IMR-90 (cell line): Measurements from ENCODE around the gene HOXC12. TPM values are rescaled to one million over a fixed set of nuclear protein-coding genes. Genes with fewer than 3 reads are reported as not detected.

Source experiments
- MAFK ChIP-seq: IDR thresholded peaks from 2 replicates; pipeline ENCODE4 v1.6.1; 2012; ENCODE audit warnings: low read depth, low read length, improper control_type of control experiment
- RFX5 ChIP-seq: IDR thresholded peaks from 2 replicates; pipeline ENCODE4 v1.8.0; 2012; ENCODE audit warnings: low read depth, mild to moderate bottlenecking, low read length, moderate library complexity
- polyA plus RNA-seq, 3 experiments: library from polyadenylated mRNA; depleted of rRNA; stranded (reverse); fragments of >200 nt; gene quantifications; 2 replicates each; pipeline ENCODE4 v1.2.3, GENCODE V29; 2012; ENCODE audit warnings: low replicate concordance in 1 of 3
- total RNA-seq: library from RNA; depleted of rRNA; stranded (reverse); fragments of >200 nt; gene quantifications from 2 replicates; pipeline ENCODE4 v1.2.3, GENCODE V29; 2012
- TF ChIP-seq, protein P1 (sequence below): fragments of 150-350 bp; IDR thresholded peaks from 2 replicates; pipeline ENCODE4 v1.6.1; 2016; ENCODE audit warnings: low read depth, mild to moderate bottlenecking, low read length, moderate library complexity, borderline replicate concordance
- TF ChIP-seq, protein P2 (sequence below): fragments of 150-350 bp; IDR thresholded peaks from 2 replicates; pipeline ENCODE4 v1.6.1; 2017; ENCODE audit warnings: mild to moderate bottlenecking, antibody characterized with exemption, low read length, low read depth

HOXC12 gene
- total and polyA plus RNA-seq, 2 of the 4 experiments (the other 2 are of a cell fraction) = not detected

DNA sequence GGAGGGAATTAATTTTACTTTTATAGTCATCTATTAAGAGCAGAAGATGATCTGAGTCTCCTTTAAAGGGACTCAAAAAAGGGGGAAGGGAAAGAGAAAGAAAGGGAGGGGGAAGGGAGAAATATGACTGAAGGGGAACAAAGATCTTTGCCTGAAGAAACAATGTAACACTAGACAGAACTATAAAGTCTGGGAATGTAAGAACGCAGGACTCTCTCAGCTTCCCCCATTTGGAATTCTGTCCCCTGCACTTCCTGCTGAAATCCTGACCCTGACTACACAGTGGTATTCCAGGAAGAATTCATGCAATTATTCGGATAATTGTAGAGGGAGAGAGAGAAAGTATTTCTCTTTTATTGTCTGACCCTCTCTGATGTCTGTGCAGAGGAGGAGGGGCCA is 9.6 kb downstream of the HOXC12 start (continued):
- TF ChIP-seq, protein P1, sequence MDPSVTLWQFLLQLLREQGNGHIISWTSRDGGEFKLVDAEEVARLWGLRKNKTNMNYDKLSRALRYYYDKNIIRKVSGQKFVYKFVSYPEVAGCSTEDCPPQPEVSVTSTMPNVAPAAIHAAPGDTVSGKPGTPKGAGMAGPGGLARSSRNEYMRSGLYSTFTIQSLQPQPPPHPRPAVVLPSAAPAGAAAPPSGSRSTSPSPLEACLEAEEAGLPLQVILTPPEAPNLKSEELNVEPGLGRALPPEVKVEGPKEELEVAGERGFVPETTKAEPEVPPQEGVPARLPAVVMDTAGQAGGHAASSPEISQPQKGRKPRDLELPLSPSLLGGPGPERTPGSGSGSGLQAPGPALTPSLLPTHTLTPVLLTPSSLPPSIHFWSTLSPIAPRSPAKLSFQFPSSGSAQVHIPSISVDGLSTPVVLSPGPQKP = no peak
- TF ChIP-seq RFX5 (no peak), MAFK (no peak)
- TF ChIP-seq, protein P2, sequence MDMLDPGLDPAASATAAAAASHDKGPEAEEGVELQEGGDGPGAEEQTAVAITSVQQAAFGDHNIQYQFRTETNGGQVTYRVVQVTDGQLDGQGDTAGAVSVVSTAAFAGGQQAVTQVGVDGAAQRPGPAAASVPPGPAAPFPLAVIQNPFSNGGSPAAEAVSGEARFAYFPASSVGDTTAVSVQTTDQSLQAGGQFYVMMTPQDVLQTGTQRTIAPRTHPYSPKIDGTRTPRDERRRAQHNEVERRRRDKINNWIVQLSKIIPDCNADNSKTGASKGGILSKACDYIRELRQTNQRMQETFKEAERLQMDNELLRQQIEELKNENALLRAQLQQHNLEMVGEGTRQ = no peak
